K562 (cell line): ENCODE results near the gene SEPTIN2. TPM values are rescaled to one million over a fixed set of nuclear protein-coding genes. Genes with fewer than 3 reads are reported as not detected.

Source experiments
- ARID2 ChIP-seq: fragments of 450-650 bp; IDR thresholded peaks from 2 replicates; pipeline ENCODE4 v1.6.1; 2017; ENCODE audit warnings: antibody characterized with exemption, mild to moderate bottlenecking
- BHLHE40 ChIP-seq: IDR thresholded peaks from 2 replicates; pipeline ENCODE4 v1.6.1; 2011; ENCODE audit warnings: low read length, improper control_type of control experiment
- CBFA2T2 ChIP-seq: fragments of 450-650 bp; conservative IDR thresholded peaks from 2 replicates; pipeline ENCODE4 v1.6.1; 2017; ENCODE audit warnings: mild to moderate bottlenecking
- FIP1L1 ChIP-seq: fragments of 200-400 bp; formaldehyde crosslinking; IDR thresholded peaks from 2 replicates; pipeline ENCODE4 v1.6.1; 2018; ENCODE audit warnings: mild to moderate bottlenecking, low read depth, low read length; ENCODE audit not compliant: poor library complexity, severe bottlenecking
- FOSL1 ChIP-seq: fragments of 200-800 bp; sonication (Bioruptor generic); conservative IDR thresholded peaks from 2 replicates; pipeline ENCODE4 v1.6.1; 2016; ENCODE audit warnings: missing genetic modification characterization, missing compliant biosample characterization
- GTF2F1 ChIP-seq: IDR thresholded peaks from 2 replicates; pipeline ENCODE4 v1.6.1; 2011; ENCODE audit warnings: low read depth, low read length, improper control_type of control experiment
- HNRNPK ChIP-seq: fragments of 200-400 bp; formaldehyde crosslinking; IDR thresholded peaks from one replicate; pipeline ENCODE4 v1.6.1; 2018; ENCODE audit warnings: mild to moderate bottlenecking, low read depth, low read length; ENCODE audit not compliant: poor library complexity, severe bottlenecking
- KLF13 ChIP-seq: fragments of 450-650 bp; IDR thresholded peaks from 2 replicates; pipeline ENCODE4 v1.6.1; 2016; ENCODE audit warnings: missing genetic modification characterization, low read depth, mild to moderate bottlenecking, missing compliant biosample characterization, moderate library complexity, borderline replicate concordance
- KLF16 ChIP-seq: IDR thresholded peaks from 2 replicates; pipeline ENCODE4 v1.6.1; 2016; ENCODE audit warnings: antibody characterized with exemption
- L3MBTL2 ChIP-seq: fragments of 450-650 bp; IDR thresholded peaks from 2 replicates; pipeline ENCODE4 v1.6.1; 2016; ENCODE audit warnings: mild to moderate bottlenecking, moderate library complexity
- NCOA1 ChIP-seq: fragments of 450-650 bp; IDR thresholded peaks from 2 replicates; pipeline ENCODE4 v1.6.1; 2016; ENCODE audit warnings: low read depth
- NCOA2 ChIP-seq, 2 experiments: fragments of 450-650 bp; IDR thresholded peaks; 2 replicates each; pipeline ENCODE4 v1.6.1; 2018; ENCODE audit warnings: mild to moderate bottlenecking in 2 of 2, moderate library complexity in 1 of 2; ENCODE audit not compliant: partially characterized antibody in 2 of 2
- NFIC ChIP-seq: fragments of 450-650 bp; IDR thresholded peaks from 2 replicates; pipeline ENCODE4 v1.6.1; 2017; ENCODE audit warnings: mild to moderate bottlenecking, inconsistent platforms
- PML ChIP-seq: IDR thresholded peaks from 2 replicates; pipeline ENCODE4 v1.6.1; 2012; ENCODE audit warnings: low read length, inconsistent platforms
- POLR2AphosphoS5 ChIP-seq: IDR thresholded peaks from 2 replicates; pipeline ENCODE4 v1.6.1; 2011; ENCODE audit warnings: mild to moderate bottlenecking, low read depth, low read length, moderate library complexity; ENCODE audit not compliant: control insufficient read depth, insufficient read depth
- SMARCB1 ChIP-seq: IDR thresholded peaks from 2 replicates; pipeline ENCODE4 v1.6.1; 2011; ENCODE audit warnings: improper control_type of control experiment, low read depth; ENCODE audit not compliant: insufficient read length
- TRIM24 ChIP-seq, 2 experiments: fragments of 450-650 bp; IDR thresholded peaks; 2 replicates each; pipeline ENCODE4 v1.6.1; 2016
- YBX1 ChIP-seq: fragments of 450-650 bp; IDR thresholded peaks from 2 replicates; pipeline ENCODE4 v1.7.1; 2016; ENCODE audit warnings: mild to moderate bottlenecking
- ZSCAN32 ChIP-seq: fragments of 450-650 bp; formaldehyde crosslinking; IDR thresholded peaks from 2 replicates; pipeline ENCODE4 v1.4.0; 2020; ENCODE audit warnings: mild to moderate bottlenecking, moderate library complexity
- polyA plus RNA-seq, 8 experiments: library from polyadenylated mRNA; depleted of rRNA in 4 of 8; stranded (reverse) in 5 of 8; unstranded in 3 of 8; fragments of >200 nt; fragmentation: Nextera tagmentation in 2 of 8; fragmentation: Illumina TruSeq in 1 of 8; extraction: Ambion mirVana in 2 of 8; extraction: Trizol in 1 of 8; gene quantifications; 2 replicates each; pipeline versions ENCODE4 v1.2.1 to v1.2.3, GENCODE V29; 2011 to 2014; ENCODE audit warnings: inconsistent platforms in 1 of 8, missing spikeins in 1 of 8
- total RNA-seq, 7 experiments: library from RNA; depleted of rRNA in 6 of 7; stranded (reverse); fragments of >200 nt in 6 of 7; fragmentation: Illumina TruSeq in 2 of 7; extraction: Trizol in 2 of 7; gene quantifications; 2 replicates each; pipeline versions ENCODE4 v1.2.1 to v1.2.3, GENCODE V29; 2011 to 2021; ENCODE audit warnings: low replicate concordance in 1 of 7
- TF ChIP-seq, protein P1 (sequence below), 2 experiments: fragments of 450-650 bp; IDR thresholded peaks; 2 replicates each; pipeline ENCODE4 v1.6.1; 2016; ENCODE audit warnings: mild to moderate bottlenecking in 2 of 2, borderline replicate concordance in 1 of 2, low read depth in 1 of 2, moderate library complexity in 1 of 2
- TF ChIP-seq, protein P2 (sequence below), 2 experiments: IDR thresholded peaks; 2 replicates each; pipeline ENCODE4 v1.6.1; 2011; ENCODE audit warnings: borderline replicate concordance in 1 of 2, control low read depth in 1 of 2, low read depth in 1 of 2, low read length in 1 of 2, mild to moderate bottlenecking in 1 of 2, mixed read lengths in 1 of 2, moderate library complexity in 1 of 2; ENCODE audit not compliant: insufficient read depth in 1 of 2, insufficient read length in 1 of 2, poor library complexity in 1 of 2, severe bottlenecking in 1 of 2; ENCODE audit errors: extremely low read depth in 1 of 2

The SEPTIN2 gene
- total and polyA plus RNA-seq, 9 of the 15 experiments (the other 6 are each of a cell fraction or from before 2014, with no cell fraction given): 121 to 367 (median 166) TPM

DNA sequence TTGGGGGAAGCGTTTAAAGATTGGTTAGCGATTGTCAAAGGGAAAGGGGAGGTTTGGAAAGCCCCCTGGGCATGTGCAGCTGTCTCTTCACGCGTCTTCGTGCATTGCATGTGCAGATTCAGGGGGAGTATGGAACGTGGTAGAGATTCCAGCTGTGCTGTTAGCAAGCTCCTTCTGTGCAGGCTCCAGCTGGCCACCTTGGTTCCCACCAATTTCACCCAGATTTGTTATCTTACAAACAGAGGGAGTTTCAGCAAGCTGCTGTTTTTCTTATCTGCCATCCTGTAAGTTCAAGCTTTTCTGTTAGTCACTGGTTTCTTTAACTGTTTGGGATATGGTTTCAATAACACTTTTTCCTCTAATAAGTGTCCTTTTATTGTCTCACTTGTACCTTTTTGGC lies 70.8 kb downstream of the SEPTIN2 start (continued):
- TF ChIP-seq, protein P1, sequence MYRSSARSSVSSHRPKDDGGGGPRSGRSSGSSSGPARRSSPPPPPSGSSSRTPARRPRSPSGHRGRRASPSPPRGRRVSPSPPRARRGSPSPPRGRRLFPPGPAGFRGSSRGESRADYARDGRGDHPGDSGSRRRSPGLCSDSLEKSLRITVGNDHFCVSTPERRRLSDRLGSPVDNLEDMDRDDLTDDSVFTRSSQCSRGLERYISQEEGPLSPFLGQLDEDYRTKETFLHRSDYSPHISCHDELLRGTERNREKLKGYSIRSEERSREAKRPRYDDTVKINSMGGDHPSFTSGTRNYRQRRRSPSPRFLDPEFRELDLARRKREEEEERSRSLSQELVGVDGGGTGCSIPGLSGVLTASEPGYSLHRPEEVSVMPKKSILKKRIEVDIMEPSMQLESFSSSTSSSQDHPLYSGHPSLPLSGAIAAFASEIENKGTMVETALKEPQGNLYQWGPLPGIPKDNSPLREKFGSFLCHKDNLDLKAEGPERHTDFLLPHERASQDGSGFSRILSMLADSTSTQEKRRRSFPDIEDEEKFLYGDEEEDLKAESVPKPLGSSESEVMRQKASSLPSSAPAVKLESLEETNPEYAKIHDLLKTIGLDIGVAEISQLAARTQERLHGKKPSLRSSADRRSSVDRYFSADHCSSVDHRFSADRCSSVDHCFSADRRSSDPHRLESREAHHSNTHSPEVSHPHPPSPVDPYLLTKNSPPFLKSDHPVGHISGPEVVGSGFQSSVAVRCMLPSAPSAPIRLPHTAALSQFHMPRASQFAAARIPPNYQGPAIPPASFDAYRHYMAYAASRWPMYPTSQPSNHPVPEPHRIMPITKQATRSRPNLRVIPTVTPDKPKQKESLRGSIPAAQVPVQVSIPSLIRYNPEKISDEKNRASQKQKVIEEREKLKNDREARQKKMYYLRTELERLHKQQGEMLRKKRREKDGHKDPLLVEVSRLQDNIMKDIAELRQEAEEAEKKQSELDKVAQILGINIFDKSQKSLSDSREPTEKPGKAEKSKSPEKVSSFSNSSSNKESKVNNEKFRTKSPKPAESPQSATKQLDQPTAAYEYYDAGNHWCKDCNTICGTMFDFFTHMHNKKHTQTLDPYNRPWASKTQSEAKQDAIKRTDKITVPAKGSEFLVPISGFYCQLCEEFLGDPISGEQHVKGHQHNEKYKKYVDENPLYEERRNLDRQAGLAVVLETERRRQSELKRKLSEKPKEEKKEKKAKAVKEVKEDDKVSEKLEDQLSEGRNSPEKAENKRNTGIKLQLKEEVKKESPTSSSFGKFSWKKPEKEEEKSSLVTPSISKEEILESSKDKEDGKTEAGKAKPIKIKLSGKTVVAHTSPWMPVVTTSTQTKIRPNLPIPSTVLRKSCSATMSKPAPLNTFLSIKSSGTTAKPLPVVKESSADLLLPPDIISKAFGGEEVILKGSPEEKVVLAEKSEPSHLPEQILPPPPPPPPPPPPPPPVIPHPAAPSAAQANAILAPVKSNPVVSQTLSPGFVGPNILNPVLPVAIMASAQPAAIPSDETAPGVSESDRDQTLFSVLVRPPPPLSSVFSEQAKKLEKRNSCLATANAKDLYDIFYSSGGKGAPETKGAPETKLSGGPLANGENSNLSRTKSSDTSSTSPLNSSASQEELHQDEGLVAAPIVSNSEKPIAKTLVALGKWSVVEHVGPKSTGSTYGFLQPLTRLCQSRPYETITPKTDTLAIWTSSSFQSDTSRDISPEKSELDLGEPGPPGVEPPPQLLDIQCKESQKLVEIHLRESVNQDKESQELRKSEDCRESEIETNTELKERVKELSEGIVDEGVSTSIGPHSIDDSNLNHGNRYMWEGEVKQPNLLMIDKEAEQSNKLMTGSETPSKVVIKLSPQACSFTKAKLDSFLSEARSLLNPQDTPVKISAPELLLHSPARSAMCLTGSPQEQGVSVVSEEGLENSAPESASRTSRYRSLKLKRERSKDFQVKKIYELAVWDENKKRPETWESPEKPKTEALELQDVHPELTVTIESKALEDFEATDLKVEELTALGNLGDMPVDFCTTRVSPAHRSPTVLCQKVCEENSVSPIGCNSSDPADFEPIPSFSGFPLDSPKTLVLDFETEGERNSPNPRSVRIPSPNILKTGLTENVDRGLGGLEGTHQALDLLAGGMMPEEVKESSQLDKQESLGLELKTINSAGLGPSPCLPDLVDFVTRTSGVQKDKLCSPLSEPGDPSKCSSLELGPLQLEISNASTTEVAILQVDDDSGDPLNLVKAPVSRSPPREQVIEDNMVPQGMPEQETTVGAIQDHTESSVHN (IDR thresholded peaks at IDR 0.05; ENCODE audit: borderline replicate concordance in 1 of 2, low read depth in 1 of 2): no peak
- no peak for TF ChIP-seq HNRNPK
- TF ChIP-seq TRIM24 (IDR thresholded peaks at IDR 0.05): peak; percentile 47 to 71; a peak in 3 of 4 replicates
- TF ChIP-seq, protein P2, sequence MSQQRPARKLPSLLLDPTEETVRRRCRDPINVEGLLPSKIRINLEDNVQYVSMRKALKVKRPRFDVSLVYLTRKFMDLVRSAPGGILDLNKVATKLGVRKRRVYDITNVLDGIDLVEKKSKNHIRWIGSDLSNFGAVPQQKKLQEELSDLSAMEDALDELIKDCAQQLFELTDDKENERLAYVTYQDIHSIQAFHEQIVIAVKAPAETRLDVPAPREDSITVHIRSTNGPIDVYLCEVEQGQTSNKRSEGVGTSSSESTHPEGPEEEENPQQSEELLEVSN (IDR thresholded peaks at IDR 0.05; ENCODE audit: borderline replicate concordance in 1 of 2, extremely low read depth in 1 of 2, insufficient read depth in 1 of 2, insufficient read length in 1 of 2, low read depth in 1 of 2, low read length in 1 of 2, poor library complexity in 1 of 2, severe bottlenecking in 1 of 2): peak; percentile 40 to 75
- 0 out of 2 replicates have a peak, but pooled peaks have one; percentile 37 for TF ChIP-seq POLR2AphosphoS5
- TF ChIP-seq KLF13 (tag): no peak
- TF ChIP-seq PML: 0 out of 2 replicates have a peak, but pooled peaks have one; percentile 38
- no peak for TF ChIP-seq ARID2
- TF ChIP-seq GTF2F1: no peak
- peak; percentile 45 for TF ChIP-seq BHLHE40
- TF ChIP-seq L3MBTL2: peak; percentile 81
- peak; percentile 42; the same call in 1 of the 2 replicates for TF ChIP-seq NFIC
- TF ChIP-seq FOSL1: no peak
- TF ChIP-seq KLF16: peak; percentile 65; the same call in 1 of the 2 replicates
- TF ChIP-seq FIP1L1: no peak
- no peak for TF ChIP-seq ZSCAN32 (CRISPR knock-in tag)
- TF ChIP-seq NCOA2 (IDR thresholded peaks at IDR 0.05; ENCODE audit: partially characterized antibody in 2 of 2): no peak
- no peak for TF ChIP-seq SMARCB1
- TF ChIP-seq CBFA2T2: peak; percentile 84
- no peak for TF ChIP-seq NCOA1
- TF ChIP-seq YBX1: no peak
